ENCODE results near the gene KIF3C. TPM values are rescaled to one million over a fixed set of nuclear protein-coding genes. Genes with fewer than 3 reads are reported as not detected.

Gene KIF3C
- total and polyA plus RNA-seq, 2 donors (not counting 3 experiments of a cell fraction or from before 2014, with no cell fraction given) = 11.4 to 40.7 TPM

DNA sequence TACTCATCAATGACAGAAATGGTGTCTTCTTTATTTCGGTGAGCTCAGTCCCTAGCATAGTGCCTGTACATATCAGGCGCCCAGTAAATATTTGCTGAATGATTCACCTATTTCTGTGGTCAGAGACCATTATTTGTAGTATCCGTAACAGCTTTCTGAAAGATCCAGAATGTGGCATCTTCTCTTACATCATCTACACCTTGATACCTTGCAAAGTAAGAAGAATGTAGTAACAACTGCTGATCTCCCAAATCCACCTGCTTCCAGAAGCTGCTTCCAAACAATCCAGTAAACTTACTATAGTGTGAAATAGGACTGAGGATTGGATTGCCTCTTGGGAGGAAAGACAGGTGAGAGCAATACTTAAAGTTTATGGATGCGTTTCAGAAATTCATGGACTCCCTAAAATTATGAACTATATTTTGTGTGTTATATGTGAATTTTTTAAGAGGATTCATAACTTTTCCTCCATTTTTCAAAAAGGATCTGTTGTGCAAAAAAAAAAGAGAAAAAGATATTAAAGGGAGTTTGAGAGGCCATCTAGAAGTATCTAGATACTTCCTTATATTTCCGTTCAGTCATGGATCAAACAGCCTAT, 103.1 kb downstream of the KIF3C start:
- FAIRE-seq (no peak), DNase-seq (ENCODE audit: low read depth, low spot score) (peak; percentile 5)
- Histone ChIP-seq H3K9me1 (replicated peaks; ENCODE audit: control insufficient read depth, extremely low read depth, insufficient read depth, low read length) (no peaks in the 10 kb centered on the region), H3K27ac (ENCODE audit: insufficient read depth, low read depth, low read length) (peak overlapping the region; percentile 8), H3K36me3 (ENCODE audit: control insufficient read depth in 2 of 2, extremely low read depth in 1 of 2, insufficient read depth in 2 of 2, low read length in 2 of 2) (peaks cover 0 to 1% of the 10 kb centered on the region in 2 experiments), H3K4me2 (ENCODE audit: insufficient read depth, low read length) (peak overlapping the region; percentile 76), H4K20me1 (replicated peaks; ENCODE audit: control insufficient read depth, extremely low read depth, insufficient read depth, low read length) (peaks cover 2% of the 10 kb centered on the region), H3K9ac (replicated peaks; ENCODE audit: extremely low read depth, insufficient read depth, low read length) (no peak overlapping the region), H3K27me3 (ENCODE audit: control insufficient read depth in 2 of 2, insufficient read depth in 2 of 2, low read length in 2 of 2) (peaks cover 0 to 5% of the 10 kb centered on the region in 2 experiments), H3K4me3 (replicated peaks in 1 of 3; ENCODE audit: insufficient read depth in 1 of 3, low read depth in 1 of 3, low read length in 3 of 3) (no peak overlapping the region), H2AFZ (ENCODE audit: low read depth, low read length) (peak overlapping the region; percentile 94), H3K4me1 (ENCODE audit: control insufficient read depth, extremely low read depth, insufficient read depth, low read length) (peaks cover 16% of the 10 kb centered on the region), H3K79me2 (ENCODE audit: control insufficient read depth, insufficient read depth, low read length) (peaks cover 38% of the 10 kb centered on the region), H3K9me3 (replicated peaks; ENCODE audit: control insufficient read depth, insufficient read depth, low read length) (no peaks in the 10 kb centered on the region)
- BruUV-seq (replicated peaks) = no TSS peak
- ChIA-PET POLR2A (interaction anchor here (0.6 to 1.0 kb wide), 2 partner anchors 26 to 1389 kb away, joined by 3 to 4 read pairs; no protein-coding TSS in a partner anchor), CTCF (interaction anchor here (1.0 to 1.2 kb wide), 3 partner anchors 14 to 27 kb away, joined by 6 to 12 read pairs (median 6); no protein-coding TSS in a partner anchor)
- intact Hi-C loops (cut with micrococcal nuclease) (loop anchor here (2.0 to 10.0 kb wide), 3 partner anchors 56 to 206 kb away; partner anchors contain the start of genes DTNB and RAB10), dilution Hi-C loops (cut with MboI; ENCODE audit: extremely low pct_ligation_motif_present, low sequenced_read_pairs) (no loop called here)
- TF ChIP-seq POLR2AphosphoS5 (IDR thresholded peaks at IDR 0.05; ENCODE audit: insufficient read depth, low read depth, low read length) = no peak
- no peak for TF ChIP-seq MYC (IDR thresholded peaks at IDR 0.05; ENCODE audit: low read depth, low read length)
- TF ChIP-seq JUN (IDR thresholded peaks at IDR 0.05; ENCODE audit: borderline replicate concordance, insufficient read depth, insufficient read length, low read depth) = no peak
- TF ChIP-seq FOS (IDR thresholded peaks at IDR 0.05; ENCODE audit: borderline replicate concordance, insufficient read depth, low read length) = no peak
- TF ChIP-seq, protein P1, sequence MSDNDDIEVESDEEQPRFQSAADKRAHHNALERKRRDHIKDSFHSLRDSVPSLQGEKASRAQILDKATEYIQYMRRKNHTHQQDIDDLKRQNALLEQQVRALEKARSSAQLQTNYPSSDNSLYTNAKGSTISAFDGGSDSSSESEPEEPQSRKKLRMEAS (IDR thresholded peaks at IDR 0.05; ENCODE audit: insufficient read depth, insufficient read length) = no peak
- no peak for TF ChIP-seq POLR2A (IDR thresholded peaks at IDR 0.05; ENCODE audit: low read depth, low read length)
- TF ChIP-seq GATA2 (IDR thresholded peaks at IDR 0.05; ENCODE audit: insufficient read depth, insufficient read length, low read depth, low read length) = no peak
- TF ChIP-seq EZH2 (IDR thresholded peaks at IDR 0.05; ENCODE audit: borderline replicate concordance, low read depth, low read length, severe bottlenecking) = no peak

All from endothelial cell of umbilical vein (primary cell).